Activated CD8-positive, alpha-beta memory T cell treated with anti-CD3 and anti-CD28 coated beads for 48 hours (primary cell): ENCODE measurements around the gene ARHGAP10.

Source experiments
- DNase-seq, 3 experiments: peaks; one replicate each; pipeline ENCODE4 v3.0.0-alpha.2; 2020; ENCODE audit warnings: low read depth in 2 of 3, low spot score in 2 of 3

The ARHGAP10 gene

DNA sequence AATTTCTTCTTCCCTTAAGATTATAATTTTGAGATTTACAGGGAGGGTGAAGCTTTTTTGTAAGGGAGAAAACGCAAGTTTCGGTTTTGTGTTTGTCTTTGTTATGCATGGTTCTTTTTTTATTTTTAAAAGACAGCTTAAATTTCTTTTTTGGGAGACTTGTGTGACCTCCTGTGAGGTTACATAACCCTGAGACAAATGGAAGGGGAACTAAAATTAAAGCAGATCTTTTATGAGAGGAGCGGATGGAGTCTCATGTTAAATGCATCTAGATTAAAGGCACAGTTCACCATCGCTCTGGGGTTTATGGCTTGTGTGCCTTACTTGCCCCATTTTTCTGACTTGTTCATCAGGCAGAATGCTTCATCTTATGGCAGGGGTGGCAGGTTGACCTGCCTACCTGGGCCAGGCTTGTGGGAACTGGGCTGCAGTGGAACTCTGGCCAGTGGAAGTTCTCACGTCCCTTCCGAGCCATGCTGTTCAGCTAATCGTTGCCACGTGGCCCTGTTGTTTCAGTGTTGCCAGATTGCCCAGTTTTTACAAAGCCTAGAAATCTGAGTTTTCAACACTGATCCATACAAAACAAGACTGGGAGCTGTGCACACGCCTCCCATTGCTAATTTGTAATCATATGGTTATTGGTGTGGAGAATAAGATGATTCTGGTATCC is 291.8 kb downstream of the ARHGAP10 start:
- DNase-seq = no peak

GRCh38 chr4:148025981-148026380 is 294.1 kb downstream of the ARHGAP10 start:
- no peak for DNase-seq

DNA sequence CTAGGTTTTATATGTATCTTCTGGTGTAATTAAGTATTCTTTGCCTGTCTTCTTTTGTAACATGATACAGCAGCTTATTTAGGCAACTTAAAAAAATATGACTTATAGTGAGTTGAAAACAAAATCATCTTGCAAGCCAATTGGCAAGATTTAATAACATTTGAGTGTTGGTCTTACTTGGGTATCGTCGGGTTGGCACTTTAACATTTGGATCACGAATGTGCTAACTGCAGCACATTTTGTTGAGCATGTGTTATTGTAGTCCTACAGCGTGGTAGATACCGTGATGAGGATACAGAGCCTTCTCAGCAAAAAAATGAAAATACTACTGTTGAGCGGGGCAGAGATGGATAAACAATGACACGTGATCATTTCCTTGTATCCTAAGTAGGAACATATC is 295.3 kb downstream of the ARHGAP10 start:
- DNase-seq = no peak

DNA sequence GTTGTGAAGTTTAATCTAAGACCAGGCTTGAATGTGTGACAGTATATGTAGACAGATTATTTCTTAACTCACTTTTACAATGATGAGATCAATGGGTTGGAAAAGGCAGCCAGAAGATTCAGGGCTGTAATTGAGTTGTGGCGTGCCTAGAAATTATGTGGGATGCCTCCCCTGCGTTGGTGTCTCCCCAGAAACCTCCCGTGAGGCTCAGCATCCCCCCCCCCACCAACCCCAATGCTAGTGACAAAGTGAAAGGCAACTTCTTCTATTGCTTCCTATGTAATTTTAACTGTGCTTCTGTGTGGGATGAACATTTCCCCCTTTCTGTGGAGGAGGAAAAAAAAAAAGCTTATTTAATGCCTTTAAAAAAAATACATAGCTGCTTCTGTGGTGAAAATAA is 297.9 kb downstream of the ARHGAP10 start:
- DNase-seq = no peak

DNA sequence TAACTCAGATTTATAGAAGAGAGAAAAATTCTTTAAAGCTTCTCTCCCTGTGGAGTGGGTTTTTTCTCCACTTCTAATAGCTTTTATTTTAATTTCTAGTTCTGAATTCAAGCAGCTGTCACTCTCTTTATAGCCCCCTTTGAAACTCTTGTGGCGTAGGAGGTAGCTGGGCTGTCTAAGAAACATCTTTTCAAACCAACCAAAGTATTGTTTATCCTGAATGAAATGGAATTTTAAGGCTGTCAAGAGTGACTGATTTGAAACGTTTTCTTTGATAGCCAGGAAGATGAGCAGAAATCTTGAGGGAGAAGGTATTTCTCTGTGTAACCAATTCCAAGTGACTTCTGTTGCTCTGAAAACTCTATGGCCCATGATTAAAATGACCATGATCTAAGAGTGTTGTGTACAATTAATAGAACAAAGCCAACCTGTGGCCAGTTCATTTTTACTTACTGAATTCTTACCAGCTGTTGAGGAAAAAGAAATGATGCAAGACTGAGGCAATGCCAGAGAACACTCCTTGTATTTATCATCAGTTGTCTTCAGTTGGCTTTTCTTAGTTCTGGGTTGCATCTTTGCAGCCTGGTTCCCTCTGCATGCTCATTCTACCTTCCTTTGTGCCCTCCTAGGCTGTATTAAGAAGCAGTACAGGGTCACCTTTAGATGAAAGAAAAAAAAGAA is 298.4 kb downstream of the ARHGAP10 start:
- no peak for DNase-seq

DNA sequence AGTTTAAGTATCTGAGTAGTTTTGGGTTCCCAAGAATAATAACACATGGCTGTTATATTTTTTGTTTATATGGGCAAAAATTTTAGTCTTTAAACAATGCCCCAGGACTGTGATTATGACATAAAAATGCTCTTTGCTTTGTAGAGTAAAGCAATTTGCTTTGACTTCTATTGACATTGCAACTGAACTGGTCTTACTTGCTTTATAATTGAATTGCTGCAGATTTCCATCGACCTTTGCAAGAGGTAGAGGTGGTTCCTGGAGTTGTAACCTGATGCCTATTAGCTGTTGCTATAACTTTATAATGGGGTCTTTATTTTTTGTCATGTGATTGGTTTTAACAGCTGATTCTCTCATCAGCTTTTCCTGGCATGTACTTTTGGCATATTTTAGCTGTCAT is 302.9 kb downstream of the ARHGAP10 start:
- DNase-seq = no peak

GRCh38 chr4:148041606-148042329 is 309.9 kb downstream of the ARHGAP10 start:
- DNase-seq = no peak

GRCh38 chr4:148044089-148044911 is 312.4 kb downstream of the ARHGAP10 start:
- DNase-seq = no peak

GRCh38 chr4:148044912-148045352 is 313.0 kb downstream of the ARHGAP10 start:
- no peak for DNase-seq

- DNase-seq = no peak
Measured at GRCh38 chr4:148048598-148048997, 316.7 kb downstream of the ARHGAP10 start.

DNA sequence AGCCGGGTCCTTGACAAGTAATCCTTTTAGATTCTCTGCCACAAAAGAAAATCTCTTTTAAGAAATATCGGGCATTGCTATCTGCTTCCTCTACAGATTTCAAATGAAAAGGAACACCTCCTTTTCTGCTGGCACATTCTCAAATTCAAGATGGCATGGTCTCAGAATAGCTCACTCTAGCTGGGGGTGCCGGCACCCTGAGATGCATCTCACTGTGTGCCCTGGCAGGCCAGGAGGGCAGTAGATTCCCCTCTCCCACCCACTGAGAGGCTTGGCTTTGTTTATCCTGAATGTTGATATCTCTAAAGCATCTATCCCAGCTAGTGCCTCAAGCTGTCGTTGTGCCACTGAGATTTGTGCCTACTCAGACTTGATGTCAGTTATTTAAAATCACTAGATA is 319.5 kb downstream of the ARHGAP10 start:
- no peak for DNase-seq

- DNase-seq = no peak
Measured at GRCh38 chr4:148052448-148052847, 320.6 kb downstream of the ARHGAP10 start.

DNA sequence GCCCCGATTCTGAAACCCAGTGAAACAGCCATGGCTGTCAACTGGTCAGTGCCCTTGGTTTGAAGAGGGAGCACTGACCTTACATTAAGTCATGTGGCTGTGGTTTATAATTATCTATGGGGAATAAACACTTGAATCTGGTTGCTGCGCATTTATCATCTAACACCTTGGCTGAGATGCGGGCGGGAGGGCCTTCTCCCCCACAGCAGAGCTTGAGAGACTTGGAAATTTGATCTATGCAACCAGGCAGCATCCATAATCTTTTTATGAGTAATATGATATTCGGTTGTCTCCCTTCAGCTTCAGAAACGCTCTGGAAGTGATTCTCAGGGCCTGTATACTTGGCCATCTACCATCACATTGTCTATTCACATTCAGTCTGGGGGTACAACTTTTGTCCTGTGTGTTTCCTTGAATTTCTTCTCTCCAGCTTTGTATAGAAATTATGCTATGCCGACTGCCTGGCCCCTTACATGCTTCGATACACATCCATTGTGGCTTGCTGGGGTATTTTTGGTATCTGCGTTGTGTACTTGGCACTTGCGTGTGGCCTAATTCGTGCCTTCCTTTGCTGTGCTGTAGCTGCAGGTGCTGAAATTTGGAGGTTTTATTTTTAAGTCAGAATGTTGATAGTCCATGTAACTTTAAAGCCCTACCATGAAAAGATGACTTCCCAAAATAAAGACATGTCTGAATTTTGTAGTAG is 321.6 kb downstream of the ARHGAP10 start:
- no peak for DNase-seq

DNA sequence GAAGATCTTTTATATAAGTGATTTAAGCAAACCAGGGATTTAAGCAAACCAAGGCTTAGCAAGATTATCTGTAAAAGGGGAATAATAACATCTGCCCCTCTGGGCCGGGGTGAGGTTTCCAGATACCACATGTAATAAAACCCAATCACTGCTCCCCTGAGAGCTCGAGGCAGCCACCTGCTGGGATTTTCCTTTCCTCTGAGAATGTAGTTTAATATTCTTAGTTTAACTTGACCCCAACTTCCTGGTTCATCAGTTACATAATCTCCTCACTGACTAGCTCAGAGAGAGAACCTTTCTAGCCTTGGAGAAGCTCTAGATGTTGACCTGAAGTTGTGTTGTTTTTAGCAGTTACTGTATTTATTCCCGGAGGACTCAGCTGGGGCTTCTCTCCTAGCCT is 322.4 kb downstream of the ARHGAP10 start:
- DNase-seq = no peak

- DNase-seq = no peak
Measured at GRCh38 chr4:148055844-148056243, 324.0 kb downstream of the ARHGAP10 start.

DNA sequence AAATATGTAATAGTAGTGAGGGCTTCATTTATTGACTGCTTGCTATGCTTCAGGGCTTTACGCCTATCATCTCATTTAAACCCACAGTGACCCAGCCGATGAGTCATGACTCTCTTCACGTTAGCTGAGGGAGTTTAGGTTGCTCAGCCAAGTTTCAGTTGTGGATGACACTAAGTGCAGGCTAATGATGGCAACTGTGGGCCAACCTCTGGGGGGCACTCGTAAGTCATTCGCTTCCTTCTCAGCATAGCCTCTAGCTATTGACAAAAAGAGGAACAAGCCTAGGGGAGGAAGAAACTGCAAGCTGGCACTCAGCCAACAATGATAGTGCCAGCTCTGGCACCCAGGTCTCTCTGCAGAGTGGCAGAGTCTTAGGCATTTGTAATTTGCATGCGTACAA is 325.0 kb downstream of the ARHGAP10 start:
- DNase-seq = peak in 2 of 3 experiments; percentile 41 to 46

GRCh38 chr4:148057516-148057915 is 325.6 kb downstream of the ARHGAP10 start:
- DNase-seq = no peak

DNA sequence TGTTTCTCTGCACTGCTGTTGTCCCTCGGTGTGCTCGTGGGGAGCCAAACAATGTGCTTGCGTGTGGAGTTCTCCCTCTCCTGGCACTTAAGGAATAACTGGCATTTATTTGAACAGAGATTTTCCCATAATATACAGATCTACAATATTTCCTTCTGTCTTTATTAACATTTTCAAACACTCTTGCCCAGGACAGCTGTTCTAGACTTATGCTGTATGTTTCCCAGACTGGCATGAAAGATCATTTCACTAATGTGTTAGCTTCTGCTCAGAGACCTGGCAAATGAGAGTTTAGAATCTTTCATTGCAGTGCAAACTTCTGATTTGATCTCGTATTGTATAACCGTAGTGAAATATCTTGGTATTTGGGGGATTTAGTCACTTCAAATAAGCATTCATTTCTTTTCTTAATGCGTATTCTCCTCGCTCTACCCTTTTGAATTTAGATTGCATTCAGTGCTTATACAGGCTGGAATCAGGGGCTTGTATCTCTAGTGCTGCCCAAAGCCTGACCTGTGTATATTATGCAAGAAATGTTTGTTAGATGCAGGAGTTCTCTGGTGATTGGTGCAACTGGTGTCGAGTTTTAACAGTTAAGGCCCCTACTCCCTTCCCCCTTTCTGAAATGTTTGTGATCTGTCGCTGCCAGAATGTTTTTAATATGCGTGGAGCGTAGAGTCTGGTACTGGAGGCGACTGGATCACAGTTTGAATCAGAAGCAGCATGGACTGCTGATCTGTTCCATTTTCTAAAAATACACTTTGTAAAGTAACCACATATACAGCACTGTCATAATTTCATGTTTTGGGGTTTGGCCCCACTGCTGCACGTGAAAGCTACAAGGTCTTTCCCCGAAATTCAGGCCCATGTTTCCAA is 326.3 kb downstream of the ARHGAP10 start:
- no peak for DNase-seq

DNA sequence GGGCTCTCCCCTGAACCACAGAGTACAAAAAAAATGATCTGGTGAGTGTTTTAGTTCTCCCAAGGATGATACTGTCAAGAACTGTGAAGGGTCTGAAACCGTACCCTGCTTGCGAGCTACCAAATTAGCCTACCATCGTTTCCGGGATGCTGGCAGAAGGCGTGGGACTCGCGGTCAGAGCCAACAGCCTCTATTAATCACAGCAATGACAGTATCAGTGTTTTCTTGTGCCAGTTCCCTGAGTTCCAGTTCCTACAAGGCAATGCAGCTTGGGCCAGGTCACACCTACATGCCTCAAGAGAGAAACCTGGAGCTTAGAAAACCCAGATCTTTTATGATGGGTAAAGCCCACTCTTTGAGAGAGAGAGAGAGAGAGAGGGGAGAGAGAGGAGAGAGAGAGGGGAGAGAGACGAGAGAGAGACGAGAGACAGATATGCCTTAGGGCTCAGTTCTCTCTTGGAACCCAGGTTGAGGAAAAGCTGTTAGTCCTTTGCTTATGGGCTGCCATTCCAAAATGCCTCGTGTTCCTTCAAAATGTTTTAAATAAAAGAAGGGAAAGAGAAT is 327.8 kb downstream of the ARHGAP10 start:
- no peak for DNase-seq
